ENCODE measurements around the gene VSIG10. TPM values are rescaled to one million over a fixed set of nuclear protein-coding genes. Genes with fewer than 3 reads are reported as not detected.

VSIG10 gene, protein sequence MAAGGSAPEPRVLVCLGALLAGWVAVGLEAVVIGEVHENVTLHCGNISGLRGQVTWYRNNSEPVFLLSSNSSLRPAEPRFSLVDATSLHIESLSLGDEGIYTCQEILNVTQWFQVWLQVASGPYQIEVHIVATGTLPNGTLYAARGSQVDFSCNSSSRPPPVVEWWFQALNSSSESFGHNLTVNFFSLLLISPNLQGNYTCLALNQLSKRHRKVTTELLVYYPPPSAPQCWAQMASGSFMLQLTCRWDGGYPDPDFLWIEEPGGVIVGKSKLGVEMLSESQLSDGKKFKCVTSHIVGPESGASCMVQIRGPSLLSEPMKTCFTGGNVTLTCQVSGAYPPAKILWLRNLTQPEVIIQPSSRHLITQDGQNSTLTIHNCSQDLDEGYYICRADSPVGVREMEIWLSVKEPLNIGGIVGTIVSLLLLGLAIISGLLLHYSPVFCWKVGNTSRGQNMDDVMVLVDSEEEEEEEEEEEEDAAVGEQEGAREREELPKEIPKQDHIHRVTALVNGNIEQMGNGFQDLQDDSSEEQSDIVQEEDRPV
- 5.0 and 9.2 TPM in 2 replicates for total RNA-seq (2014; rRNA removed; shearing (Covaris generic))
- total RNA-seq (2022): 9.8 and 12.2 TPM in 2 replicates
- percentile 25 among the genes with signal in this experiment for Bru-seq, nascent RNA
- percentile 25 among the genes with signal in this experiment for BruChase-seq, experiment 1, labeled RNA remaining after a 6-hour chase
- BruChase-seq, experiment 2, labeled RNA remaining after a 2-hour chase: percentile 24 among the genes with signal in this experiment
- long read RNA-seq, partial matches to known transcripts: 0 of 4 reads
- long read RNA-seq, other reads (novel, unspliced or antisense): 4 of 4 reads

DNA sequence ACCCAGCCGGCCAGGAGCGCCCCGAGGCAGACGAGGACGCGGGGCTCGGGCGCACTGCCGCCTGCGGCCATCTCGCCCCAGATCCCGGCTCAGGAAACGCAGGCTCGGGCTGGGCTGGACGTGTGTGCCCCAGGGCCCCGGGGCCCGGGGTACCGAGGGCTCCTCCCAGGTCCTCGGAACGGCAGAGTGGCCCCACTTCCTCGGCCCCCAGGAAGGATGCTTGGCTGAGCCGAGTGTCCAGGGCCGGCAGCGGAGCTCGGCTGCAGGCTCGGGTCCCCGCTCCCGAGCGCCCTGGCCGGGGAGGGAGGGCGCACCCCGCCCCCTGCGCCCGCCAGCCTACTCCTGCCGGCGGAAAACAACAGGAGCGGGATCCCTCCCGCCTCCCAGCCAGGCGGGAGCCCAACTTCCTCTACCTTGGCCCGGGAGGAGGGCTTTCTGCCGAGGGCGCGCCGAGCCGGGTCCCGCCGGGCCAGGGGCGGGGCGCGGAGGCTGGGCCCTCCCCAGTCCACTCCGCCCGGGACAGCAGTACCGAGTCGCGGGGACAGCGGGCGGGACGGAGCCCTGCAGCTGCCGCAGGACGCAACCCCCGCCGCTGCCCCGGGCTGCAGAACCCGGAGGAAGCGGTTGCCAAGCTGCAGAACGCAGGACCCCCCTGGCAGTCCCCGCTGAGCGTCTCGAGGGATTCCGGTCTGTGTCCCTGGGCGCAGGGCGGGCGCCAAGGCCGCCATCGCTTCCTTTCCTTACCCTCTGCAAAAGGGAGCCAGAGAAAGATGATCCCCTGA lies at the start of gene VSIG10:
Gene VSIG10, minus strand, starts transcription at position 411 of the 782 bp plus-strand sequence. Its CDS starts 340 bp downstream, at position 71.
- BruUV-seq (replicated peaks): no TSS peak
- peak; percentile 4 for DNase-seq (ENCODE audit: low spot score)
- CTCF ChIA-PET (ENCODE audit: unreplicated experiment): no interaction called here

GRCh38 chr12:118151755-118152154 lies 47.9 kb upstream of the VSIG10 start:
- Histone ChIP-seq H3K36me3 (ENCODE audit: insufficient read depth, low read length) (peaks cover 38% of the 10 kb centered on the region; the same call in 1 of the 2 replicates), H3K4me1 (ENCODE audit: insufficient read depth, low read length, poor library complexity, severe bottlenecking) (no peaks in the 10 kb centered on the region), H3K27ac (ENCODE audit: low read depth, low read length, poor library complexity, severe bottlenecking) (no peak overlapping the region), H3K9me2 (ENCODE audit: insufficient read depth, low read length) (no peaks in the 10 kb centered on the region), H3K4me3 (ENCODE audit: low read depth, low read length, poor library complexity, severe bottlenecking) (no peak overlapping the region), H3K79me2 (ENCODE audit: insufficient read depth, low read depth, low read length) (no peaks in the 10 kb centered on the region), H2AFZ (ENCODE audit: low read length) (no peak overlapping the region), H3K9me3 (ENCODE audit: low read length) (no peaks in the 10 kb centered on the region), H3K4me2 (ENCODE audit: low read length) (no peak overlapping the region), H4K20me1 (ENCODE audit: insufficient read depth, low read length) (no peaks in the 10 kb centered on the region)
- ChIA-PET CTCF (ENCODE audit: unreplicated experiment) (no interaction called here), POLR2A (no interaction called here)
- no TSS peak for BruUV-seq (replicated peaks)
- TF ChIP-seq EZH2phosphoT487 (IDR thresholded peaks at IDR 0.05; ENCODE audit: borderline replicate concordance, low read depth, low read length): no peak
- TF ChIP-seq, protein P1, sequence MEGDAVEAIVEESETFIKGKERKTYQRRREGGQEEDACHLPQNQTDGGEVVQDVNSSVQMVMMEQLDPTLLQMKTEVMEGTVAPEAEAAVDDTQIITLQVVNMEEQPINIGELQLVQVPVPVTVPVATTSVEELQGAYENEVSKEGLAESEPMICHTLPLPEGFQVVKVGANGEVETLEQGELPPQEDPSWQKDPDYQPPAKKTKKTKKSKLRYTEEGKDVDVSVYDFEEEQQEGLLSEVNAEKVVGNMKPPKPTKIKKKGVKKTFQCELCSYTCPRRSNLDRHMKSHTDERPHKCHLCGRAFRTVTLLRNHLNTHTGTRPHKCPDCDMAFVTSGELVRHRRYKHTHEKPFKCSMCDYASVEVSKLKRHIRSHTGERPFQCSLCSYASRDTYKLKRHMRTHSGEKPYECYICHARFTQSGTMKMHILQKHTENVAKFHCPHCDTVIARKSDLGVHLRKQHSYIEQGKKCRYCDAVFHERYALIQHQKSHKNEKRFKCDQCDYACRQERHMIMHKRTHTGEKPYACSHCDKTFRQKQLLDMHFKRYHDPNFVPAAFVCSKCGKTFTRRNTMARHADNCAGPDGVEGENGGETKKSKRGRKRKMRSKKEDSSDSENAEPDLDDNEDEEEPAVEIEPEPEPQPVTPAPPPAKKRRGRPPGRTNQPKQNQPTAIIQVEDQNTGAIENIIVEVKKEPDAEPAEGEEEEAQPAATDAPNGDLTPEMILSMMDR (conservative IDR thresholded peaks at IDR 0.05; ENCODE audit: low read length): no peak
- no peak for DNase-seq (ENCODE audit: low spot score)
- intact Hi-C loops (cut with micrococcal nuclease; ENCODE audit: unreplicated experiment): no loop called here

More for the DNA sequence above, at the start of gene VSIG10:
- intact Hi-C loops (cut with micrococcal nuclease; ENCODE audit: unreplicated experiment): no loop called here
- Histone ChIP-seq H3K4me3 (ENCODE audit: low read depth, low read length, poor library complexity, severe bottlenecking) (peak within 1 kb of the TSS; percentile 26), H3K36me3 (ENCODE audit: insufficient read depth, low read length) (no peaks in the 10 kb centered on the region), H3K9me3 (ENCODE audit: low read length) (no peaks in the 10 kb centered on the region), H3K27ac (ENCODE audit: low read depth, low read length, poor library complexity, severe bottlenecking) (no peak within 1 kb of the TSS), H4K20me1 (ENCODE audit: insufficient read depth, low read length) (no peaks in the 10 kb centered on the region), H3K79me2 (ENCODE audit: insufficient read depth, low read depth, low read length) (no peaks in the 10 kb centered on the region), H3K9me2 (ENCODE audit: insufficient read depth, low read length) (no peaks in the 10 kb centered on the region), H3K4me1 (ENCODE audit: insufficient read depth, low read length, poor library complexity, severe bottlenecking) (no peaks in the 10 kb centered on the region), H3K4me2 (ENCODE audit: low read length) (peak within 1 kb of the TSS; percentile 48), H2AFZ (ENCODE audit: low read length) (no peak within 1 kb of the TSS)
- peak; percentile 48; the same call in 1 of the 2 replicates for TF ChIP-seq EZH2phosphoT487 (IDR thresholded peaks at IDR 0.05; ENCODE audit: borderline replicate concordance, low read depth, low read length)
- TF ChIP-seq, protein P1 (conservative IDR thresholded peaks at IDR 0.05; ENCODE audit: low read length): no peak
- POLR2A ChIA-PET: no interaction called here
